Endodermal cell (in vitro differentiated cells): ENCODE data around the gene PXDN. TPM values are rescaled to one million over a fixed set of nuclear protein-coding genes. Genes with fewer than 3 reads are reported as not detected.
A peak's percentile ranks its signal among the peaks of the same experiment; 100 is the strongest.

Experiments
- DNase-seq: peaks from one replicate; pipeline ENCODE4 v3.0.0-alpha.2; 2017
- H3K27ac ChIP-seq: 2 replicates; pipeline ENCODE4 v1.5.1; 2013; ENCODE audit warnings: mild to moderate bottlenecking, low read depth, low read length, moderate library complexity
- H3K27me3 ChIP-seq: 2 replicates; pipeline ENCODE4 v1.6.1; 2013; ENCODE audit warnings: mild to moderate bottlenecking, low read length, moderate library complexity; ENCODE audit not compliant: insufficient read depth, control insufficient read depth, poor library complexity, severe bottlenecking
- H3K36me3 ChIP-seq: 2 replicates; pipeline ENCODE4 v1.7.0; 2013; ENCODE audit warnings: mild to moderate bottlenecking, low read length, moderate library complexity; ENCODE audit not compliant: control insufficient read depth, insufficient read depth
- H3K4me1 ChIP-seq: one replicate; pipeline ENCODE4 v1.7.0; 2013; ENCODE audit warnings: low read length; ENCODE audit not compliant: control insufficient read depth, insufficient read depth
- H3K4me3 ChIP-seq: 2 replicates; pipeline ENCODE4 v1.5.1; 2013; ENCODE audit warnings: mild to moderate bottlenecking, low read length, moderate library complexity
- H3K9ac ChIP-seq: 2 replicates; pipeline ENCODE4 v1.6.1; 2013; ENCODE audit warnings: mild to moderate bottlenecking, low read length, moderate library complexity; ENCODE audit not compliant: poor library complexity, severe bottlenecking; ENCODE audit errors: extremely low read depth
- H3K9me3 ChIP-seq: 2 replicates; pipeline ENCODE4 v1.6.1; 2013; ENCODE audit warnings: mild to moderate bottlenecking, low read length, moderate library complexity; ENCODE audit not compliant: control insufficient read depth
- H3K27ac Mint-ChIP-seq: 2 replicates; pipeline ENCODE4 v1.8.0; 2020; ENCODE audit warnings: mixed read lengths
- H3K27me3 Mint-ChIP-seq: 2 replicates; pipeline ENCODE4 v1.8.0; 2021; ENCODE audit warnings: mild to moderate bottlenecking, mixed read lengths; ENCODE audit not compliant: insufficient read depth
- H3K36me3 Mint-ChIP-seq: 2 replicates; pipeline ENCODE4 v1.8.0; 2020; ENCODE audit warnings: low read depth, mixed read lengths
- H3K4me1 Mint-ChIP-seq: 2 replicates; pipeline ENCODE4 v1.8.0; 2020; ENCODE audit warnings: mixed read lengths
- H3K4me3 Mint-ChIP-seq: 2 replicates; pipeline ENCODE4 v1.8.0; 2020; ENCODE audit warnings: mild to moderate bottlenecking, moderate library complexity, mixed read lengths
- H3K9me3 Mint-ChIP-seq: 2 replicates; pipeline ENCODE4 v1.8.0; 2020; ENCODE audit warnings: mild to moderate bottlenecking, mixed read lengths
- WGBS, 2 experiments: methylation state at CpG; one replicate each; pipeline versions ENCODE4 v1.1.5 to v1.1.7; 2013; ENCODE audit warnings: missing lambda C conversion rate in 2 of 2, mixed read lengths in 1 of 2; ENCODE audit not compliant: insufficient coverage in 1 of 2, insufficient read length in 1 of 2; 5-methylcytosine and 5-hydroxymethylcytosine counted together
- total RNA-seq, 2 donors: library from RNA; stranded (reverse); fragmentation: NEBNext Ultra II Directional in 1 of 2; extraction: Animal tissue kit (Norgen Biotek cat#: 25700) in 1 of 2; gene quantifications; 2 replicates in 1 of 2; 3 replicates in 1 of 2; pipeline ENCODE4 v1.2.1, GENCODE V29; 2021
- TF ChIP-seq, protein P1 (sequence below): fragments of 200-600 bp; sonication (generic); conservative IDR thresholded peaks from 2 replicates; pipeline ENCODE4 v1.5.0; 2021; ENCODE audit warnings: antibody characterized with exemption, mild to moderate bottlenecking

The PXDN gene
- total RNA-seq, 2 donors from 2014 or later = 212 to 247 TPM

DNA sequence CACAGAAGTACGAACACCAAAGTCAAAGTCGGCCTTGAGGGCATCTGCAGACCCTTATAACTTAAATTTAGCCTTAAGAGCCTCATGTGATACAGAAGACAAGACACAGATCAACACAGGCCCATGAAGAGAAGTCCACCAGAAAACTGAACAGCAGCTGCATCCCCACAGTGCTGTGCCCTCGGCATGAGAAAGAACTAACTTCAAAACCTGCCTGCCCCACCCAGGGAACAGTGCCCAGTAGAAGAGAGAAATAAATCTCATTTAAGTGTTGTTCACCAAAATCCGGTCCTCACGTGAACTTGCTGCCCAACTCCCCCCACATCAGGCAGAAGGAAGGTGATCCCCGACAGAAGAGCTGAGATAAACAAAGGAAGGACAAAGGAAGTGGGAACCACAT, 73.7 kb downstream of the PXDN start:
- H3K4me1 ChIP-seq = peaks cover 13% of the 10 kb centered on the region
- H3K9me3 ChIP-seq = no peaks in the 10 kb centered on the region
- H3K36me3 Mint-ChIP-seq = peaks cover 78% of the 10 kb centered on the region
- H3K9me3 Mint-ChIP-seq = peaks cover 3% of the 10 kb centered on the region
- no peak for DNase-seq
- peaks cover 14% of the 10 kb centered on the region for H3K4me1 Mint-ChIP-seq
- H3K27ac ChIP-seq = no peak overlapping the region
- no peak overlapping the region for H3K4me3 Mint-ChIP-seq
- peak overlapping the region; percentile 30 for H3K27ac Mint-ChIP-seq
- TF ChIP-seq, protein P1, sequence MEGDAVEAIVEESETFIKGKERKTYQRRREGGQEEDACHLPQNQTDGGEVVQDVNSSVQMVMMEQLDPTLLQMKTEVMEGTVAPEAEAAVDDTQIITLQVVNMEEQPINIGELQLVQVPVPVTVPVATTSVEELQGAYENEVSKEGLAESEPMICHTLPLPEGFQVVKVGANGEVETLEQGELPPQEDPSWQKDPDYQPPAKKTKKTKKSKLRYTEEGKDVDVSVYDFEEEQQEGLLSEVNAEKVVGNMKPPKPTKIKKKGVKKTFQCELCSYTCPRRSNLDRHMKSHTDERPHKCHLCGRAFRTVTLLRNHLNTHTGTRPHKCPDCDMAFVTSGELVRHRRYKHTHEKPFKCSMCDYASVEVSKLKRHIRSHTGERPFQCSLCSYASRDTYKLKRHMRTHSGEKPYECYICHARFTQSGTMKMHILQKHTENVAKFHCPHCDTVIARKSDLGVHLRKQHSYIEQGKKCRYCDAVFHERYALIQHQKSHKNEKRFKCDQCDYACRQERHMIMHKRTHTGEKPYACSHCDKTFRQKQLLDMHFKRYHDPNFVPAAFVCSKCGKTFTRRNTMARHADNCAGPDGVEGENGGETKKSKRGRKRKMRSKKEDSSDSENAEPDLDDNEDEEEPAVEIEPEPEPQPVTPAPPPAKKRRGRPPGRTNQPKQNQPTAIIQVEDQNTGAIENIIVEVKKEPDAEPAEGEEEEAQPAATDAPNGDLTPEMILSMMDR = no peak
- WGBS, 2 experiments = 89 to 100% methylated on average over 1 to 6 of the region's 6 CpGs
- H3K27me3 ChIP-seq = no peaks in the 10 kb centered on the region
- no peaks in the 10 kb centered on the region for H3K27me3 Mint-ChIP-seq
- no peak overlapping the region for H3K9ac ChIP-seq
- H3K36me3 ChIP-seq = peaks cover 69% of the 10 kb centered on the region
- no peak overlapping the region for H3K4me3 ChIP-seq

DNA sequence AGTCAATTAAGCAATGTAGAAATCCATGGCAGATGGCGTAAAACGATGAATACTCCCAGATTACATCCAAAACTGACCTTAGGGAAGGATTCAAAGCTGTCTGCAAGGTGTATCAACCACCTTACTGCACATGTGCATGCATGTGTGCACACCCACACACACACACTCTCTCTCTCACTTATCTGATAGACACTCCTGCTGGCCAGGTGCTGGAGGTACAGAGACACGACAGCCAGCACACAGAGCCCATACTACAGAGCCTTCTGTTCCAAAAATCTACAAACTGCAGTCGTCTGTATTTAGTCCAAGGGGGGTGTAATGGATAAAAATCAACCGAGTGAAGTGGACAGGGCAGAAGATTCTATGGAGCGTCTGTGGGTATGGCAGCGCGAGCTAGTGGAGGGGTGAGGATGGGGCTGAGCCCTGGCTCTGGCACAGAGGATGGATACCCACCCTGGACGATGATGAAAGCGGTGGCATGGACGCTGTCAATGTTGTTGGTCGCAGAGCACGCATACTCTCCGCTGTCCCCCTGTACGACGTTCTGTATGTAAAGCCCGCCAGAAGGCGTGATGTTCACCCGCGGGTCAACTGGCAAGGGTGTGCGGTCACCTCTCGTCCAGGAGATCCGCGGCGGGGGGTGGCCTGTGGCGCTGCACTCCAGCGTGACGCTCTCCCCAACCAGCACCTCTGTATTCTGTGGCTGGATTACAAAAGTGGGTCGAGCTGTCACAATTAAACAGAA, 78.4 kb downstream of the PXDN start:
- H3K4me1 Mint-ChIP-seq = no peaks in the 10 kb centered on the region
- Histone ChIP-seq H3K4me1 (no peaks in the 10 kb centered on the region), H3K4me3 (no peak overlapping the region), H3K27me3 (no peaks in the 10 kb centered on the region), H3K27ac (no peak overlapping the region), H3K36me3 (peaks cover 77% of the 10 kb centered on the region), H3K9ac (no peak overlapping the region), H3K9me3 (no peaks in the 10 kb centered on the region)
- no peaks in the 10 kb centered on the region for H3K27me3 Mint-ChIP-seq
- H3K4me3 Mint-ChIP-seq = no peak overlapping the region
- H3K9me3 Mint-ChIP-seq = peaks cover 3% of the 10 kb centered on the region
- TF ChIP-seq, protein P1 = peak; percentile 20
- peak; percentile 24 for DNase-seq
- WGBS, 2 experiments = 90 to 95% methylated on average over 22 to 29 of the region's 29 CpGs
- H3K27ac Mint-ChIP-seq = no peak overlapping the region
- peaks cover 74% of the 10 kb centered on the region for H3K36me3 Mint-ChIP-seq

DNA sequence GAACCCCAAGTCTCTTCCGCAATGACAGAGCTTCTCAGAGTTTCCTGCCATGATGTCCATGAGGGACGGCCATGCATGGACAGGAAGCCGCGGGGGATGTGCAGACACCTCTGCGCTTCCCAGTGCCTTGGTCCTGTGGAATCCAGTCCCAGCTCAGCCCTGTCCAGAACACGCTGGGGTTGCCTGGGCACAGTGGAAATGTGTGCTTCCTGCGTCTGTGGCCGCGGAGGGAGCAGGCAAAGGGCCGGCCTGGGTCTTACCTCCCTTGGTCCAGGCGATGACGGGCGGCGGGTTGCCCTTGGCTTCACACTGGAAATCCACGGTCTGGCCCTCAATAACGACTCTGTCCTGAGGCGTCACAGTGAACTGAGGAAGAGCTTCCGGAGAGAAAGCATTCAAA, 79.6 kb downstream of the PXDN start:
- TF ChIP-seq, protein P1 = no peak
- Histone ChIP-seq H3K27me3 (no peaks in the 10 kb centered on the region), H3K4me3 (no peak overlapping the region), H3K27ac (no peak overlapping the region), H3K9ac (no peak overlapping the region), H3K36me3 (peaks cover 79% of the 10 kb centered on the region), H3K4me1 (no peaks in the 10 kb centered on the region), H3K9me3 (no peaks in the 10 kb centered on the region)
- 95 to 96% methylated on average over 18 of the region's 18 CpGs for whole genome bisulfite sequencing, 2 experiments
- Mint-ChIP-seq H3K4me3 (no peak overlapping the region), H3K9me3 (peaks cover 3% of the 10 kb centered on the region), H3K27me3 (no peaks in the 10 kb centered on the region), H3K27ac (no peak overlapping the region), H3K36me3 (peaks cover 76% of the 10 kb centered on the region), H3K4me1 (no peaks in the 10 kb centered on the region)
- DNase-seq = peak; percentile 33
